VCaP (cell line): ENCODE measurements around the gene E2F6.

Experiments used
- H3K27ac ChIP-seq: fragments of 450-650 bp; 2 replicates; pipeline ENCODE4 v1.5.1; 2017
- TF ChIP-seq, protein P1 (sequence below): fragments of 450-650 bp; conservative IDR thresholded peaks from 2 replicates; pipeline ENCODE4 v1.5.1; 2017; ENCODE audit warnings: mild to moderate bottlenecking, moderate library complexity

Gene E2F6

DNA sequence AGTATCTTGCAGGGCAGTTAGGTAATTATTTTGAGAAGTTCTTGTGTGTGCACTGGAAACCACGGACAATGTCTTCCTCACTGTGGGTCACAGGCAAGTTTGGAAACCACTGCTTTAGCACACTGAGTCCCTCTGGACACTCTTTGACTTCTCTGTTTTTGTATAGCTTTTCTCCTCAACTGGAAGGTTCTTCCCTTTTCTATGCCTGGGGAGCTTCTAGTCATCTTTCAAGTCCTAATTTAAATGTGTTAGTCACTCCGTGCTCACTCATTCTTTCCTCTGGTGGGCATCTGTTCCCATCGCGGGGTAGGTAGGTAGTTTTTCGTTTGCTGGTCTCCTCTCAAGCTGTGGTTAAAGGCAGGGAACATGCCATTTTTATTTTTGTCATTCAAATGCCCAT is 32.1 kb downstream of the E2F6 start:
- TF ChIP-seq, protein P1, sequence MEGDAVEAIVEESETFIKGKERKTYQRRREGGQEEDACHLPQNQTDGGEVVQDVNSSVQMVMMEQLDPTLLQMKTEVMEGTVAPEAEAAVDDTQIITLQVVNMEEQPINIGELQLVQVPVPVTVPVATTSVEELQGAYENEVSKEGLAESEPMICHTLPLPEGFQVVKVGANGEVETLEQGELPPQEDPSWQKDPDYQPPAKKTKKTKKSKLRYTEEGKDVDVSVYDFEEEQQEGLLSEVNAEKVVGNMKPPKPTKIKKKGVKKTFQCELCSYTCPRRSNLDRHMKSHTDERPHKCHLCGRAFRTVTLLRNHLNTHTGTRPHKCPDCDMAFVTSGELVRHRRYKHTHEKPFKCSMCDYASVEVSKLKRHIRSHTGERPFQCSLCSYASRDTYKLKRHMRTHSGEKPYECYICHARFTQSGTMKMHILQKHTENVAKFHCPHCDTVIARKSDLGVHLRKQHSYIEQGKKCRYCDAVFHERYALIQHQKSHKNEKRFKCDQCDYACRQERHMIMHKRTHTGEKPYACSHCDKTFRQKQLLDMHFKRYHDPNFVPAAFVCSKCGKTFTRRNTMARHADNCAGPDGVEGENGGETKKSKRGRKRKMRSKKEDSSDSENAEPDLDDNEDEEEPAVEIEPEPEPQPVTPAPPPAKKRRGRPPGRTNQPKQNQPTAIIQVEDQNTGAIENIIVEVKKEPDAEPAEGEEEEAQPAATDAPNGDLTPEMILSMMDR: no peak
- H3K27ac ChIP-seq: no peak overlapping the region

DNA sequence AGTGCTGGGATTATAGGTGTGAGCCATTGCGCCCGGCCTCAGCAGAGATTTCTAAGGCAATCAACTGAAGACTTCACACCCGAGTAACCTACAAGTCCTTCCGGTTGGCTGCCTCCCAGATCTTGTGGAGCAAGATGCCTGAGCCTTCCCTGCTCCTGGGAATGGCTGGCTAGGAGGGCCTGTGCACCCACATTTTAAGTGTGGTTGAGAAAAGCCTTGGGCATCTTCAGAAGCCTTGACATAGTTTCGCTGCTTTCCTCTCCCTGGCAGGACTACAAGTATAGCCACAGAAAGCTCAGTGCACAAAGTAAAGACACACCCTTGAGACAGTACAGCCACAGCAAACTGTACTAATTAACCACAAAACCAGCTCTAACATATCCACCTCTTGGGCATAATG is 35.2 kb downstream of the E2F6 start:
- no peak overlapping the region for H3K27ac ChIP-seq
- TF ChIP-seq, protein P1: no peak

DNA sequence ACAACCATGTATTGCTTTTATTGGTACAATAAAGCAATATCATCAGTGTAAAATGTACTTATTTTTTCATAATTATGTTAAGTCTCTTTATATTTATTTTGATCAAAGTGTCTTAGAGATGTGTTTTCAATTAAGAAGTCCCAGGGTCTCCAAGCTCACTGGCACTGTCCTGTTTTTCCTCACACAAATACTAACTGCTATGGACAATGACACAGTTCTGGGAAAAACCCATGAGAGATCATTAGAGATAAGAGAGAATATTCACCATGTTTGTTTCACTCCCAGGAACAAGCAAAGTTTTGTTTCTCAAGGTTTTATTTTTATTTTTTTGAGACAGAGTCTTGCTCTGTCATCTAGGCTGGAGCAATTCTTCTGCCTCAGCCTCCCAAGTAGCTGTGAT is 38.7 kb downstream of the E2F6 start:
- no peak overlapping the region for H3K27ac ChIP-seq
- TF ChIP-seq, protein P1: no peak

DNA sequence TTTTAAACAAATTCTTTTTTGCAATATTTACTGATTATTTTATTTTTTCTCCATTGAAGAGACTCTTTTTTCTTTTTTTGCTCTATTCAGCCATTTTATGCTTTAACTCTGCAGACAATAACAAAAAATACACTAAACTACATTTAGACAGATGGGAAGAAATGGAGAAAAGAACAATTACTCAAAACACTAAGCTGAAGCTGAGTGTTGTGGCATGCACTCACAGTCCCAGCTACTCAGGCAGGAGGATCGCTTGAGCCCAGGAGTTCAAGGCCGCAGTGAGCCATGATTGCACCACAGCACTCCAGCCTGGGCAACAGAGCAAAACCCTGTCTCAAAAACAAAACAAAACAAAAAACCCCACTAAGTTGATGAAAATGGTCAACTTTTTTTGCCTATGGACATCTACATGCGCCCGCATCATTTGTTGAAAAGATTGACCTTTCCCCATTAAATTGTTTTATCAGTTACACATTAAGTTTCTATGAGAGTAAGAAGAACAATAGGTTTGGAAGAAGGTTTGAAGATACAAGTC is 43.0 kb downstream of the E2F6 start:
- TF ChIP-seq, protein P1: no peak
- no peak overlapping the region for H3K27ac ChIP-seq

DNA sequence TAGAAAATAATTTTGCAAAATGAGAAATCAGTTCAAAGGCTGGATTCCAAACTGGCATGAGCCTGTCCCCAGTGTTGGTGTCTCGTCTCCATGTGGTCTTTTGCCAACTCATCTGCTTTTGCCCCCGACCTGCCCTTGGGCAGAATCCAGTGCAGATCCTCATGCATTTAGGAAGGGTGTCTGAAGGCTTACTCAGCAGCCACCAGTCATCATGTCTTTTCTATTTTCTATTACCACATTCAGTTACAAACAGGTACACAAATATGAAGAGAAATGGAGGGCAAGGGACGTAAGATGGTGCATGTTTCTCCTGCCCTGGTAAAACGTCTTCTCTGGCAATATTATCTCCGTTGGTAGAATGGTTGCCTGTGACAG is 43.5 kb downstream of the E2F6 start:
- TF ChIP-seq, protein P1: no peak
- no peak overlapping the region for H3K27ac ChIP-seq

DNA sequence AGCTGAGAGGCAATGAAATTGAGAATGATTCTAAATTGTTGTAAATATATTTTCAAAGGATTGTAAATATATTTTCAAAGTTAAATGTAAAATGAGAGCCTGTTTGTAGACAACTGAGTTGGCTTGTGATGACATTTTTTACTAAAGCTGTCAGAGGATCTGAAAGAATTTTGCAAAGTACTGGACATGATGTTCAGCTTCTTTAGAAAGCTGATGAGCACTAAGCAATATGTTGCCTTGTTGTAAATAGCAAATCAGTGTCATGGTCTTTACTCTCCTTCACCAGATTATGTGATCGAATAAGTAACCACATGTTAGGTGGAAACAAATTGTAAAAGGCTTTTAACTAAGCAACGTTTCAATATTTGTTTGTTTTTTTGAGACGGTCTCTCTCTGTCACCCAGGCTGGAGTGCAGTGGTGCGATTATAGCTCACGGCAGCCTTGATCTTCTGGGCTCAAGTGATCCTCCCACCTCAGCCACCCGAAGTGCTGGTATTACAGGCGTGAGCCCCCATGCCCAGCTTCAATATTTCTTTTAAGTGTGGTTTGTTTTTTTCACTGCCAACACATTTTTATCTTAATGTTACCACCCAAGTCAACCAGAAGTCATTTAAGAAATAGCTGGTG is 44.0 kb downstream of the E2F6 start:
- TF ChIP-seq, protein P1: no peak

DNA sequence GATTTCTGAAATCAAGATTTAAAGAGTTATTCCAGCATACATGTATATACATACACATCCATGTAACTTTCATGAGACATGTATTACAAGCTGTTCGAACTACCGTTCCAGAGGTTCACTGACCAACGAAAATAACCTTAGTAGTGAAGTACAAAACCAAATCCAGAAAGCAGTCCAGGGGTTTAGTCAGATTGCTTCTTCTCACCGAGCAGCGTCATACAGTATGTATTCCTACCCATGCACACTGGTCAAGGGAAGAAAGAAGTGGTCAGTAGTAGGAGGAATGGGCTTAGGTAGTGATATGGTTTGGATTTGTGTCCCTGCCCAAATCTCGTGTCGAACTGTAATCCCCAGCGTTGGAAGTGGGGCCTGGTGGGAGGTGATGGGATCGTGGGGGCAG is 45.3 kb downstream of the E2F6 start:
- H3K27ac ChIP-seq: no peak overlapping the region
- TF ChIP-seq, protein P1: no peak

More for the DNA sequence above, 44.0 kb downstream of the E2F6 start:
- no peak overlapping the region for H3K27ac ChIP-seq
